ENCODE measurements around the gene SLC6A20.

SLC6A20 gene

DNA sequence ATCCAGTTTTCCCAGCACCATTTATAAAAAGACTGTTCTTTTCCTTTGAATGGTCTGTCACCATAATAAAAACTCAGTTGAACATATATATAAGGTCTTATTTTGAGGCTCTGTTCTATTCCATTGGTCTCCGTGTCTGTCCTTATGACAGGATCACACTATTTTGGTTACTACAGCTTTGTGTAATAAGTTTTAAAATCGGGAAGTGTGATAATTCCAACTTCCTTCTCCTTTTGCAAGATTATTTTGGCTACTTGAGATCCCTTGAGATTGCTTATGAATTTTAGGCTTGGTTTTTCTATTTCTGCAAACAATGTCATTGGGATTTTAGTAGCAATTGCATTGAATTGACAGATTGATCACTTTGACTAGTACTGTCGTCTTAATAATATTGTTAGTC is 71.4 kb downstream of the SLC6A20 start:
- no peak for TF ChIP-seq TAF1 (IDR thresholded peaks at IDR 0.05; ENCODE audit: borderline replicate concordance, insufficient read depth, low read length)
- no peak for TF ChIP-seq POLR2AphosphoS5 (IDR thresholded peaks at IDR 0.05; ENCODE audit: low read depth, low read length)

GRCh38 chr3:45719655-45720487 is 76.5 kb downstream of the SLC6A20 start:
- no peak for TF ChIP-seq SIN3A (IDR thresholded peaks at IDR 0.05; ENCODE audit: borderline replicate concordance, insufficient read depth, low read length)
- no peak for TF ChIP-seq POLR2AphosphoS5 (IDR thresholded peaks at IDR 0.05; ENCODE audit: low read depth, low read length)
- TF ChIP-seq, protein P1, sequence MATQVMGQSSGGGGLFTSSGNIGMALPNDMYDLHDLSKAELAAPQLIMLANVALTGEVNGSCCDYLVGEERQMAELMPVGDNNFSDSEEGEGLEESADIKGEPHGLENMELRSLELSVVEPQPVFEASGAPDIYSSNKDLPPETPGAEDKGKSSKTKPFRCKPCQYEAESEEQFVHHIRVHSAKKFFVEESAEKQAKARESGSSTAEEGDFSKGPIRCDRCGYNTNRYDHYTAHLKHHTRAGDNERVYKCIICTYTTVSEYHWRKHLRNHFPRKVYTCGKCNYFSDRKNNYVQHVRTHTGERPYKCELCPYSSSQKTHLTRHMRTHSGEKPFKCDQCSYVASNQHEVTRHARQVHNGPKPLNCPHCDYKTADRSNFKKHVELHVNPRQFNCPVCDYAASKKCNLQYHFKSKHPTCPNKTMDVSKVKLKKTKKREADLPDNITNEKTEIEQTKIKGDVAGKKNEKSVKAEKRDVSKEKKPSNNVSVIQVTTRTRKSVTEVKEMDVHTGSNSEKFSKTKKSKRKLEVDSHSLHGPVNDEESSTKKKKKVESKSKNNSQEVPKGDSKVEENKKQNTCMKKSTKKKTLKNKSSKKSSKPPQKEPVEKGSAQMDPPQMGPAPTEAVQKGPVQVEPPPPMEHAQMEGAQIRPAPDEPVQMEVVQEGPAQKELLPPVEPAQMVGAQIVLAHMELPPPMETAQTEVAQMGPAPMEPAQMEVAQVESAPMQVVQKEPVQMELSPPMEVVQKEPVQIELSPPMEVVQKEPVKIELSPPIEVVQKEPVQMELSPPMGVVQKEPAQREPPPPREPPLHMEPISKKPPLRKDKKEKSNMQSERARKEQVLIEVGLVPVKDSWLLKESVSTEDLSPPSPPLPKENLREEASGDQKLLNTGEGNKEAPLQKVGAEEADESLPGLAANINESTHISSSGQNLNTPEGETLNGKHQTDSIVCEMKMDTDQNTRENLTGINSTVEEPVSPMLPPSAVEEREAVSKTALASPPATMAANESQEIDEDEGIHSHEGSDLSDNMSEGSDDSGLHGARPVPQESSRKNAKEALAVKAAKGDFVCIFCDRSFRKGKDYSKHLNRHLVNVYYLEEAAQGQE (IDR thresholded peaks at IDR 0.05; ENCODE audit: insufficient read depth in 1 of 2, low read depth in 2 of 2, low read length in 2 of 2), result no peak
- TF ChIP-seq FOXP2 (optimal IDR thresholded peaks at IDR 0.05; ENCODE audit: borderline replicate concordance, extremely low read depth, extremely low read length, insufficient read depth), result no peak
- no peak for TF ChIP-seq TAF1 (IDR thresholded peaks at IDR 0.05; ENCODE audit: borderline replicate concordance, insufficient read depth, low read length)

- no peak for TF ChIP-seq TAF1 (IDR thresholded peaks at IDR 0.05; ENCODE audit: borderline replicate concordance, insufficient read depth, low read length)
- no peak for TF ChIP-seq SIN3A (IDR thresholded peaks at IDR 0.05; ENCODE audit: borderline replicate concordance, insufficient read depth, low read length)
- no peak for TF ChIP-seq FOXP2 (optimal IDR thresholded peaks at IDR 0.05; ENCODE audit: borderline replicate concordance, extremely low read depth, extremely low read length, insufficient read depth)
- no peak for TF ChIP-seq POLR2AphosphoS5 (IDR thresholded peaks at IDR 0.05; ENCODE audit: low read depth, low read length)
- TF ChIP-seq, protein P1 (IDR thresholded peaks at IDR 0.05; ENCODE audit: insufficient read depth in 1 of 2, low read depth in 2 of 2, low read length in 2 of 2), result no peak
Measured at GRCh38 chr3:45716790-45717336, 79.5 kb downstream of the SLC6A20 start.

GRCh38 chr3:45715945-45716344 is 80.4 kb downstream of the SLC6A20 start:
- TF ChIP-seq, protein P1 (IDR thresholded peaks at IDR 0.05; ENCODE audit: insufficient read depth in 1 of 2, low read depth in 2 of 2, low read length in 2 of 2), result no peak
- TF ChIP-seq SIN3A (IDR thresholded peaks at IDR 0.05; ENCODE audit: borderline replicate concordance, insufficient read depth, low read length) (no peak), POLR2AphosphoS5 (IDR thresholded peaks at IDR 0.05; ENCODE audit: low read depth, low read length) (no peak), FOXP2 (optimal IDR thresholded peaks at IDR 0.05; ENCODE audit: borderline replicate concordance, extremely low read depth, extremely low read length, insufficient read depth) (no peak), TAF1 (IDR thresholded peaks at IDR 0.05; ENCODE audit: borderline replicate concordance, insufficient read depth, low read length) (no peak)

DNA sequence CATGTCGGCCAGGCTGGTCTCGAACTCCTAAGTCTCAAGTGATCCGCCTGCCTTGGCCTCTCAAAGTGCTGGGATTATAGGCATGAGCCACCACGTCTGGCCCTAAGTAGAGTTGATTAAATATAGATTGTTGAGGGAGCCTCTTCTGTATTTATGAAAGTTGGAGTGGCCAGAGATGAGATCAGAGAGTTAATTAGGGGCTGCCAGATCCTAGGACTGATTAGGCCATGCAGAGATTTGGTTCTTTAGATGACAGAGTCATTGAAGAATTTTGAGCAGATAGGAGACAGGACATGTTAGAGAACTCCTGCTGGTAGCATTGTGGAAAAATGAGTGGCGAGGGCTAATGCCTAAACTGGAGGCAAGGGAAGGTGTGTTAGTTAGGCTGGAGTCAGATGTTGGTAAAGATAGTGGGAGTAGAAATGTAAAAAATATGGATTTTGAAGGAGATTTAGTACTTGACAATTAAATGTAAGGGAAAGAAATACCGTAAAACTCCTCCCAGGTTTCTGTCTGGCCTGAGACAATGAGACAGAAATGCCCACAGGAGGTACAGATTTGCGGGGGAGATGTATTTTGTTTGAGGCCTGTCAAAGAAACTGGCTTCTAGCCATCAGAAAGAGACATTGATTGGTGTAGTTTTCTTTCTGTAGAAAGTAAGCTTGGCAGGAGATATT is 83.8 kb downstream of the SLC6A20 start:
- TF ChIP-seq SIN3A (IDR thresholded peaks at IDR 0.05; ENCODE audit: borderline replicate concordance, insufficient read depth, low read length) (no peak), TAF1 (IDR thresholded peaks at IDR 0.05; ENCODE audit: borderline replicate concordance, insufficient read depth, low read length) (no peak), POLR2AphosphoS5 (IDR thresholded peaks at IDR 0.05; ENCODE audit: low read depth, low read length) (no peak), FOXP2 (optimal IDR thresholded peaks at IDR 0.05; ENCODE audit: borderline replicate concordance, extremely low read depth, extremely low read length, insufficient read depth) (no peak)
- TF ChIP-seq, protein P1 (IDR thresholded peaks at IDR 0.05; ENCODE audit: insufficient read depth in 1 of 2, low read depth in 2 of 2, low read length in 2 of 2), result no peak
